Measurements from ENCODE around the gene CA10.

Gene CA10

GRCh38 chr17:51643702-51644490 lies 514.6 kb downstream of the CA10 start:
- no peak overlapping the region for H3K4me3 ChIP-seq (ENCODE audit: low read length)
- no peaks in the 10 kb centered on the region for H3K27me3 ChIP-seq (ENCODE audit: control insufficient read depth, insufficient read depth, low read length)
- no peaks in the 10 kb centered on the region for H3K4me1 ChIP-seq (ENCODE audit: control insufficient read depth, insufficient read depth, low read length)
- H3K36me3 ChIP-seq (ENCODE audit: control insufficient read depth, insufficient read depth, low read length): no peaks in the 10 kb centered on the region
- no peak overlapping the region for H3K9ac ChIP-seq (ENCODE audit: low read length)
- H3K27ac ChIP-seq (ENCODE audit: low read depth, low read length): no peak overlapping the region

GRCh38 chr17:51642029-51642428 lies 516.5 kb downstream of the CA10 start:
- Histone ChIP-seq H3K27me3 (ENCODE audit: control insufficient read depth, insufficient read depth, low read length) (no peaks in the 10 kb centered on the region), H3K36me3 (ENCODE audit: control insufficient read depth, insufficient read depth, low read length) (no peaks in the 10 kb centered on the region), H3K9ac (ENCODE audit: low read length) (no peak overlapping the region), H3K27ac (ENCODE audit: low read depth, low read length) (no peak overlapping the region), H3K4me1 (ENCODE audit: control insufficient read depth, insufficient read depth, low read length) (no peaks in the 10 kb centered on the region), H3K4me3 (ENCODE audit: low read length) (no peak overlapping the region)

GRCh38 chr17:51640108-51640622 lies 518.3 kb downstream of the CA10 start:
- Histone ChIP-seq H3K4me3 (ENCODE audit: low read length) (no peak overlapping the region), H3K27me3 (ENCODE audit: control insufficient read depth, insufficient read depth, low read length) (no peaks in the 10 kb centered on the region), H3K9ac (ENCODE audit: low read length) (no peak overlapping the region), H3K36me3 (ENCODE audit: control insufficient read depth, insufficient read depth, low read length) (no peaks in the 10 kb centered on the region), H3K4me1 (ENCODE audit: control insufficient read depth, insufficient read depth, low read length) (no peaks in the 10 kb centered on the region), H3K27ac (ENCODE audit: low read depth, low read length) (no peak overlapping the region)

DNA sequence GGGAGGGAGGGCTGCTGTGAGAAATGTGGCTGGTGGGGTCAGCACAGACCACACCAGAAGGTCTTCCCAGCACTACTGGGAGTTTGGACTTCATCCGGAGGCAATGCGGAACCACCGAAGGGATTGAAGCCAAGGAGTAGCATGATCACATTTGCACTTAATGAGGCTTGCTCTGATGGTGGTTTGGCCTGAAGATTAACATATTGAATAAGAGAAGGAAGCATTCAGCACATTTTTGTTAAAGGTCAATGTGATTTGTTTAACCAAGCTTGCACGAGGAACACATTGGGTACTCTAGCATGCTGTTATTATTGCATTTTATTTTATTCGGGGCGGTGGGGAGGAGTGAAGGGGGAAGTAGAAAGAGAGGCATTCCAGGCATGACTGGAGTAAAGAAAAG lies 519.5 kb downstream of the CA10 start:
- Histone ChIP-seq H3K27ac (ENCODE audit: low read depth, low read length) (no peak overlapping the region), H3K4me3 (ENCODE audit: low read length) (no peak overlapping the region), H3K9ac (ENCODE audit: low read length) (no peak overlapping the region), H3K36me3 (ENCODE audit: control insufficient read depth, insufficient read depth, low read length) (no peaks in the 10 kb centered on the region), H3K27me3 (ENCODE audit: control insufficient read depth, insufficient read depth, low read length) (no peaks in the 10 kb centered on the region), H3K4me1 (ENCODE audit: control insufficient read depth, insufficient read depth, low read length) (no peaks in the 10 kb centered on the region)

- Histone ChIP-seq H3K27me3 (ENCODE audit: control insufficient read depth, insufficient read depth, low read length) (no peaks in the 10 kb centered on the region), H3K4me1 (ENCODE audit: control insufficient read depth, insufficient read depth, low read length) (no peaks in the 10 kb centered on the region), H3K9ac (ENCODE audit: low read length) (no peak overlapping the region), H3K27ac (ENCODE audit: low read depth, low read length) (no peak overlapping the region), H3K36me3 (ENCODE audit: control insufficient read depth, insufficient read depth, low read length) (no peaks in the 10 kb centered on the region), H3K4me3 (ENCODE audit: low read length) (no peak overlapping the region)
Measured at GRCh38 chr17:51636291-51636690, 522.2 kb downstream of the CA10 start.

- Histone ChIP-seq H3K4me1 (ENCODE audit: control insufficient read depth, insufficient read depth, low read length) (no peaks in the 10 kb centered on the region), H3K27me3 (ENCODE audit: control insufficient read depth, insufficient read depth, low read length) (no peaks in the 10 kb centered on the region), H3K4me3 (ENCODE audit: low read length) (no peak overlapping the region), H3K36me3 (ENCODE audit: control insufficient read depth, insufficient read depth, low read length) (no peaks in the 10 kb centered on the region), H3K9ac (ENCODE audit: low read length) (no peak overlapping the region), H3K27ac (ENCODE audit: low read depth, low read length) (no peak overlapping the region)
Measured at GRCh38 chr17:51630101-51630671, 528.3 kb downstream of the CA10 start.

DNA sequence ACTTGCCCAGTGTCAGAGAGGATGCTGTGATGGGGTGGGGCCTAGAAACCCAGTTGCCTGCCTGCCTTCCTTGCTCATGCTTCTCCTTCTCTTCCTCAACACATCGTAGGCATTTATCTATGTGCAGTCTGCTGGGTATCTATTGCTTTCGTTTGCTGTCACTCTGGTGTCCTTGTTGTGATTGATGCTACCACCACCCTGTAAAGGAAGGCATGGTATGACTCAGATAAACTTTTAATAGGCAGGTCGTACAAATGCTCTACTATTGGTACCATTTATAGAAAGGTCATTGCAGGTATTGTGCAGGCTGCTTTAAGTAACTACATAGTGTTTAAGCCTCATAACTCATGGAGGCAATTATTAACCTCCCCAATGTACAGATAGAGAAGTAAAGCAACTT lies 529.3 kb downstream of the CA10 start:
- Histone ChIP-seq H3K27me3 (ENCODE audit: control insufficient read depth, insufficient read depth, low read length) (no peaks in the 10 kb centered on the region), H3K4me3 (ENCODE audit: low read length) (no peak overlapping the region), H3K36me3 (ENCODE audit: control insufficient read depth, insufficient read depth, low read length) (no peaks in the 10 kb centered on the region), H3K27ac (ENCODE audit: low read depth, low read length) (no peak overlapping the region), H3K9ac (ENCODE audit: low read length) (no peak overlapping the region), H3K4me1 (ENCODE audit: control insufficient read depth, insufficient read depth, low read length) (no peaks in the 10 kb centered on the region)

GRCh38 chr17:51627779-51628178 lies 530.7 kb downstream of the CA10 start:
- Histone ChIP-seq H3K27me3 (ENCODE audit: control insufficient read depth, insufficient read depth, low read length) (no peaks in the 10 kb centered on the region), H3K4me3 (ENCODE audit: low read length) (no peak overlapping the region), H3K27ac (ENCODE audit: low read depth, low read length) (no peak overlapping the region), H3K4me1 (ENCODE audit: control insufficient read depth, insufficient read depth, low read length) (no peaks in the 10 kb centered on the region), H3K36me3 (ENCODE audit: control insufficient read depth, insufficient read depth, low read length) (no peaks in the 10 kb centered on the region), H3K9ac (ENCODE audit: low read length) (no peak overlapping the region)

- H3K4me3 ChIP-seq (ENCODE audit: low read length): no peak overlapping the region
- no peaks in the 10 kb centered on the region for H3K27me3 ChIP-seq (ENCODE audit: control insufficient read depth, insufficient read depth, low read length)
- H3K4me1 ChIP-seq (ENCODE audit: control insufficient read depth, insufficient read depth, low read length): no peaks in the 10 kb centered on the region
- H3K36me3 ChIP-seq (ENCODE audit: control insufficient read depth, insufficient read depth, low read length): no peaks in the 10 kb centered on the region
- H3K9ac ChIP-seq (ENCODE audit: low read length): no peak overlapping the region
- H3K27ac ChIP-seq (ENCODE audit: low read depth, low read length): no peak overlapping the region
Measured at GRCh38 chr17:51618476-51618875, 540.0 kb downstream of the CA10 start.

DNA sequence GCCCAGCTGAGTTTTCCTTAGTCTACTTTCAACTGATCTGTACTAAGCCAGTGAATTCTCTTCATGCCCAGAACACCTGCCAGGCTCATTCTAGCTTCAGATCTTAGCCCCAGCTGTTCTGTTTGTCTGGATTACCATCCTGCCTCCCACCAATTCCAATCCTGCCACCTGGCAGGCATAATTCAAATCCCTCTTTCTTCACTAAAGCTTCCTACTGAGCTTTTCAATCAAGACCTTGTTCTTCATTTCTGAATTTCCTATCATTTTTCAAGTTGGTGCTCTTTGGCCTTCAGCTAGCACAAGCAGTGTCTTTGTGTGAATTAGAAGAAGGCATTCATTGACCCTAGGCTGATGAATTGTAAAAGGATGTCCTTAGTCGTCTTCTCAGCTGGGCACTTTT lies 540.5 kb downstream of the CA10 start:
- no peaks in the 10 kb centered on the region for H3K36me3 ChIP-seq (ENCODE audit: control insufficient read depth, insufficient read depth, low read length)

GRCh38 chr17:51613255-51613654 lies 545.3 kb downstream of the CA10 start:
- H3K9ac ChIP-seq (ENCODE audit: low read length): no peak overlapping the region
- H3K27me3 ChIP-seq (ENCODE audit: control insufficient read depth, insufficient read depth, low read length): no peaks in the 10 kb centered on the region
- H3K27ac ChIP-seq (ENCODE audit: low read depth, low read length): no peak overlapping the region
- no peaks in the 10 kb centered on the region for H3K4me1 ChIP-seq (ENCODE audit: control insufficient read depth, insufficient read depth, low read length)
- H3K36me3 ChIP-seq (ENCODE audit: control insufficient read depth, insufficient read depth, low read length): no peaks in the 10 kb centered on the region
- H3K4me3 ChIP-seq (ENCODE audit: low read length): no peak overlapping the region

More for the DNA sequence above, 540.5 kb downstream of the CA10 start:
- Histone ChIP-seq H3K27me3 (ENCODE audit: control insufficient read depth, insufficient read depth, low read length) (no peaks in the 10 kb centered on the region), H3K4me1 (ENCODE audit: control insufficient read depth, insufficient read depth, low read length) (no peaks in the 10 kb centered on the region), H3K9ac (ENCODE audit: low read length) (no peak overlapping the region), H3K4me3 (ENCODE audit: low read length) (no peak overlapping the region), H3K27ac (ENCODE audit: low read depth, low read length) (no peak overlapping the region)

DNA sequence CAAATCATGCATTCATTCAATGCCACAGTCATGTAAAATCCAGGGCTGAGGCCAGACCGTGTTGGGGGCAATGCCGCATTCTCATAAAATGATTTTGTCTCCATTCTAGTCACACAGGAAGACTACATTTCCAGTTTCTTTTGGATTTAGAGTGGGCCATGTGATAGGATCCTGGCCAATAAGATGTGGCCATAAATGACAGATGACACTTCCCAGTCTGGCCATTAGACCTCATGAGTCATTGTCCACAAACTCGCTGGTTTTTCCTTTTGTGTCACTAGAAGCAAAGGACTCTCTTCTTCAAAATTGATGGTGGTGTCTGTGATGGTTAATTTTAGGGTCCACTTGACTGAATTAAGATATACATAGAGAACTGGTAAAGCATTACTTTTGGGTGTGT lies 545.8 kb downstream of the CA10 start:
- Histone ChIP-seq H3K9ac (ENCODE audit: low read length) (no peak overlapping the region), H3K27me3 (ENCODE audit: control insufficient read depth, insufficient read depth, low read length) (no peaks in the 10 kb centered on the region), H3K27ac (ENCODE audit: low read depth, low read length) (no peak overlapping the region)

DNA sequence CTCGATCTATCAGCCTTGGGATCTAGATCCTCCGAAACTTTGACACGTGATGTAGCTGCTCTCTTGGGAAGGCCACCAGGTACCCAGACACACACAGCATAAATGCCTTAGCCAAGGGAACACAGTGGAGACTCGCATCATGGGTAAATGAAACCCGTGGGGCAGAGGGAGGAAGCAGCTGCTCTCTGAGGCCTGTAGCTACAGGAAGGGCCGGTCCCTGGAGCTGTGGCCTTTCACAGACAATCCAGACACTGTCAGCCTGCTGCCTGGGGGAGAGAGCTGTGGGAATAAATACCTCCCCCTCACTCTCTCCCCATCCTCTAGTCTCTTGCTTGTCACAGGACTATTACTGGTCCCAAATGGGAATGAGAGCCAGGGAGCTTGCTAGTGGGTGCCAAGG lies 546.9 kb downstream of the CA10 start:
- Histone ChIP-seq H3K9ac (ENCODE audit: low read length) (no peak overlapping the region), H3K36me3 (ENCODE audit: control insufficient read depth, insufficient read depth, low read length) (no peaks in the 10 kb centered on the region), H3K4me1 (ENCODE audit: control insufficient read depth, insufficient read depth, low read length) (no peaks in the 10 kb centered on the region), H3K27ac (ENCODE audit: low read depth, low read length) (no peak overlapping the region), H3K4me3 (ENCODE audit: low read length) (no peak overlapping the region), H3K27me3 (ENCODE audit: control insufficient read depth, insufficient read depth, low read length) (no peaks in the 10 kb centered on the region)

More for the DNA sequence above, 545.8 kb downstream of the CA10 start:
- no peaks in the 10 kb centered on the region for H3K36me3 ChIP-seq (ENCODE audit: control insufficient read depth, insufficient read depth, low read length)
- H3K4me3 ChIP-seq (ENCODE audit: low read length): no peak overlapping the region
- no peaks in the 10 kb centered on the region for H3K4me1 ChIP-seq (ENCODE audit: control insufficient read depth, insufficient read depth, low read length)
